A549 (cell line): ENCODE data around the gene ANKRD29. TPM values are rescaled to one million over a fixed set of nuclear protein-coding genes. Genes with fewer than 3 reads are reported as not detected.

Experiments used
- ATAC-seq, 2 experiments: fragments of 200-7000 bp in 1 of 2; fragments of >200 bp in 1 of 2; cut with Nextera tagmentation in 1 of 2; cut with Tn5 transposase in 1 of 2; 3 replicates each; pipeline versions ENCODE4 v1.8.0 to v1.9.1; 2018 to 2020; ENCODE audit warnings: mild to moderate bottlenecking in 1 of 2, moderate library complexity in 1 of 2
- CTCF ChIA-PET: fragments of 300-600 bp; sonication (Branson Sonifier 250); formaldehyde crosslinking; extraction: SDS; loops from one replicate; lab custom pipeline; 2021; ENCODE audit warnings: antibody characterized with exemption, inconsistent platforms; lab: Yijun Ruan, JAX
- POLR2A ChIA-PET: fragments of 350-600 bp; formaldehyde crosslinking; extraction: SDS; loops from one replicate; lab custom pipeline; 2021; ENCODE audit warnings: antibody characterized with exemption, inconsistent platforms; lab: Yijun Ruan, JAX
- DNase-seq, 2 experiments: peaks; one replicate each; pipeline versions ENCODE4 v3.0.0 to v3.0.0-alpha.2; 2011 to 2016; ENCODE audit warnings: low read depth in 1 of 2, low spot score in 1 of 2
- FAIRE-seq: peaks from 2 replicates; lab custom pipeline; 2011; peaks lifted over from hg19 to GRCh38; lab: Jason Lieb, UNC
- H3K27ac ChIP-seq, 2 experiments: fragments of >200 bp; sonication (Bioruptor Twin); formaldehyde crosslinking; 3 replicates each; pipeline ENCODE4 v1.5.1; 2016 to 2017
- H3K4me1 ChIP-seq: fragments of >200 bp; sonication (Bioruptor Twin); formaldehyde crosslinking; 3 replicates; pipeline ENCODE4 v1.6.1; 2016
- H3K4me2 ChIP-seq: fragments of >200 bp; sonication (Bioruptor Twin); formaldehyde crosslinking; 3 replicates; pipeline ENCODE4 v1.6.1; 2016
- H3K4me3 ChIP-seq: fragments of >200 bp; sonication (Bioruptor Twin); formaldehyde crosslinking; 3 replicates; pipeline ENCODE4 v1.5.1; 2016
- H3K9me3 ChIP-seq: fragments of >200 bp; sonication (Bioruptor Twin); formaldehyde crosslinking; 3 replicates; pipeline ENCODE4 v1.6.1; 2016
- CBX8 ChIP-seq: fragments of 200-600 bp; sonication (generic); IDR thresholded peaks from 2 replicates; pipeline ENCODE4 v1.6.1; 2016
- CHD4 ChIP-seq: fragments of 200-600 bp; sonication (generic); IDR thresholded peaks from 2 replicates; pipeline ENCODE4 v1.6.1; 2016; ENCODE audit warnings: antibody characterized with exemption, mild to moderate bottlenecking, borderline replicate concordance
- CTCF ChIP-seq: fragments of >200 bp; sonication (Bioruptor Twin); formaldehyde crosslinking; IDR thresholded peaks from 3 replicates; pipeline ENCODE4 v1.5.1; 2016
- E2F6 ChIP-seq: IDR thresholded peaks from 2 replicates; pipeline ENCODE4 v1.6.1; 2012; ENCODE audit warnings: low read depth, borderline replicate concordance
- EHF ChIP-seq: fragments of 250-450 bp; sonication (Bioruptor Pico); IDR thresholded peaks from 2 replicates; pipeline ENCODE4 v1.5.0; 2020; ENCODE audit warnings: mild to moderate bottlenecking
- EP300 ChIP-seq, 2 experiments: fragments of >200 bp; sonication (Bioruptor Twin); formaldehyde crosslinking; IDR thresholded peaks; 2 replicates in 1 of 2; 3 replicates in 1 of 2; pipeline ENCODE4 v1.6.1; 2016 to 2017
- ESRRA ChIP-seq: fragments of 150-350 bp; IDR thresholded peaks from 2 replicates; pipeline ENCODE4 v1.6.1; 2014; ENCODE audit warnings: mild to moderate bottlenecking, low read length, borderline replicate concordance
- FOSL2 ChIP-seq, 2 experiments: fragments of 450-650 bp in 1 of 2; fragments of >200 bp in 1 of 2; sonication (Bioruptor Twin) in 1 of 2; formaldehyde crosslinking; IDR thresholded peaks; 2 replicates each; pipeline versions ENCODE4 v1.5.0 to v1.6.1; 2016 to 2020; ENCODE audit warnings: mild to moderate bottlenecking in 1 of 2, moderate library complexity in 1 of 2
- FOXS1 ChIP-seq: fragments of 250-450 bp; sonication (Bioruptor Pico); IDR thresholded peaks from 2 replicates; pipeline ENCODE4 v1.5.0; 2020; ENCODE audit warnings: mild to moderate bottlenecking, moderate library complexity
- GATA3 ChIP-seq: IDR thresholded peaks from 2 replicates; pipeline ENCODE4 v1.6.1; 2012; ENCODE audit warnings: borderline replicate concordance
- HDAC2 ChIP-seq: fragments of 200-600 bp; sonication (generic); IDR thresholded peaks from 2 replicates; pipeline ENCODE4 v1.6.1; 2016
- HES2 ChIP-seq: fragments of >200 bp; sonication (Bioruptor Twin); formaldehyde crosslinking; IDR thresholded peaks from 2 replicates; pipeline ENCODE4 v1.6.1; 2016
- HOXB5 ChIP-seq: fragments of 250-450 bp; sonication (Bioruptor Pico); IDR thresholded peaks from 2 replicates; pipeline ENCODE4 v1.5.0; 2020; ENCODE audit warnings: mild to moderate bottlenecking, moderate library complexity
- JUN ChIP-seq, 2 experiments: fragments of >200 bp; sonication (Bioruptor Twin); formaldehyde crosslinking; IDR thresholded peaks; 2 replicates in 1 of 2; 3 replicates in 1 of 2; pipeline ENCODE4 v1.6.1; 2016 to 2017
- JUNB ChIP-seq: fragments of >200 bp; sonication (Bioruptor Twin); formaldehyde crosslinking; IDR thresholded peaks from 2 replicates; pipeline ENCODE4 v1.6.1; 2016
- KDM5A ChIP-seq: fragments of 200-600 bp; sonication (generic); IDR thresholded peaks from 2 replicates; pipeline ENCODE4 v1.6.1; 2016; ENCODE audit warnings: antibody characterized with exemption, mild to moderate bottlenecking
- MAZ ChIP-seq: fragments of 150-350 bp; IDR thresholded peaks from 2 replicates; pipeline ENCODE4 v1.6.1; 2014; ENCODE audit warnings: antibody characterized with exemption, low read depth, low read length, borderline replicate concordance
- NPAS2 ChIP-seq: fragments of 250-450 bp; sonication (Bioruptor Pico); IDR thresholded peaks from 2 replicates; pipeline ENCODE4 v1.8.0; 2022; ENCODE audit warnings: mild to moderate bottlenecking, moderate library complexity, borderline replicate concordance
- NR3C1 ChIP-seq: fragments of >200 bp; sonication (Bioruptor Twin); formaldehyde crosslinking; IDR thresholded peaks from 3 replicates; pipeline ENCODE4 v1.6.1; 2017
- PBX3 ChIP-seq: IDR thresholded peaks from 2 replicates; pipeline ENCODE4 v1.6.1; 2012
- POLR2AphosphoS2 ChIP-seq: conservative IDR thresholded peaks from 2 replicates; pipeline ENCODE4 v1.6.1; 2012; ENCODE audit warnings: low read length, improper control_type of control experiment, inconsistent platforms
- RAD21 ChIP-seq, 2 experiments: fragments of >200 bp in 1 of 2; sonication (Bioruptor Twin) in 1 of 2; formaldehyde crosslinking in 1 of 2; IDR thresholded peaks in 1 of 2; conservative IDR thresholded peaks in 1 of 2; 2 replicates in 1 of 2; 3 replicates in 1 of 2; pipeline ENCODE4 v1.6.1; 2012 to 2018; ENCODE audit warnings: inconsistent platforms in 1 of 2
- RARB ChIP-seq: fragments of 250-450 bp; sonication (Bioruptor Pico); IDR thresholded peaks from 2 replicates; pipeline ENCODE4 v1.8.0; 2021; ENCODE audit warnings: mild to moderate bottlenecking, moderate library complexity
- RFX5 ChIP-seq: fragments of 450-650 bp; IDR thresholded peaks from 2 replicates; pipeline ENCODE4 v1.7.1; 2014; ENCODE audit warnings: antibody characterized with exemption, mild to moderate bottlenecking, moderate library complexity
- RNF2 ChIP-seq: fragments of 200-600 bp; sonication (generic); IDR thresholded peaks from 2 replicates; pipeline ENCODE4 v1.6.1; 2016; ENCODE audit warnings: low read depth, mild to moderate bottlenecking, antibody characterized with exemption, moderate library complexity, borderline replicate concordance
- SMC3 ChIP-seq: fragments of >200 bp; sonication (Bioruptor Twin); formaldehyde crosslinking; IDR thresholded peaks from 3 replicates; pipeline ENCODE4 v1.6.1; 2018; ENCODE audit warnings: inconsistent platforms
- TP53 ChIP-seq: fragments of 250-450 bp; sonication (Bioruptor Pico); IDR thresholded peaks from 2 replicates; pipeline ENCODE4 v1.5.0; 2021; ENCODE audit warnings: mild to moderate bottlenecking, moderate library complexity
- ZNF302 ChIP-seq: fragments of 250-450 bp; sonication (Bioruptor Pico); IDR thresholded peaks from 2 replicates; pipeline ENCODE4 v1.9.0; 2021; ENCODE audit warnings: inconsistent platforms, mild to moderate bottlenecking, moderate library complexity
- ZSCAN20 ChIP-seq: fragments of 250-450 bp; sonication (Bioruptor Pico); IDR thresholded peaks from 2 replicates; pipeline ENCODE4 v1.8.0; 2022; ENCODE audit warnings: mild to moderate bottlenecking, moderate library complexity
- WGBS: methylation state at CpG from one replicate; pipeline ENCODE4 v1.1.6; 2017; ENCODE audit errors: missing lambda C conversion rate; 5-methylcytosine and 5-hydroxymethylcytosine counted together
- polyA plus RNA-seq, 4 experiments: library from polyadenylated mRNA; depleted of rRNA in 3 of 4; stranded (reverse); fragments of >200 nt; fragmentation: RNase III in 1 of 4; extraction: RNeasy Plus Mini Kit Qiagen cat#74134 plus additional on column Dnase treatment in 1 of 4; gene quantifications; 2 replicates in 3 of 4; 3 replicates in 1 of 4; pipeline ENCODE4 v1.2.3, GENCODE V29; 2011 to 2017
- TF ChIP-seq, protein P1 (sequence below): fragments of 150-350 bp; IDR thresholded peaks from 2 replicates; pipeline ENCODE4 v1.6.1; 2014; ENCODE audit warnings: low read depth, mild to moderate bottlenecking, low read length

ANKRD29 gene
- polyA plus RNA-seq, 2 of the 4 experiments (the other 2 are of a cell fraction): 12.4 to 25.4 TPM

- FAIRE-seq (no peak), ATAC-seq (no peak), DNase-seq (no peak)
- H3K4me1 ChIP-seq: peaks cover 35% of the 10 kb centered on the region
- no peaks in the 10 kb centered on the region for H3K9me3 ChIP-seq
- no peak for TF ChIP-seq EP300 (IDR thresholded peaks at IDR 0.05)
- TF ChIP-seq GATA3: no peak
- TF ChIP-seq NR3C1: no peak
- no peak for TF ChIP-seq HES2
- no peak for TF ChIP-seq KDM5A
- TF ChIP-seq SMC3: no peak
- no peak for TF ChIP-seq CBX8
- TF ChIP-seq FOSL2 (IDR thresholded peaks at IDR 0.05): no peak
- TF ChIP-seq FOSL2 (CRISPR knock-in tag; IDR thresholded peaks at IDR 0.05): no peak
- TF ChIP-seq FOXS1 (CRISPR knock-in tag): no peak
- no peak for TF ChIP-seq JUN (IDR thresholded peaks at IDR 0.05)
- TF ChIP-seq POLR2AphosphoS2: no peak
- no peak for TF ChIP-seq RARB
- no peak for TF ChIP-seq PBX3
- no peak for TF ChIP-seq ZNF302
- TF ChIP-seq, protein P1, sequence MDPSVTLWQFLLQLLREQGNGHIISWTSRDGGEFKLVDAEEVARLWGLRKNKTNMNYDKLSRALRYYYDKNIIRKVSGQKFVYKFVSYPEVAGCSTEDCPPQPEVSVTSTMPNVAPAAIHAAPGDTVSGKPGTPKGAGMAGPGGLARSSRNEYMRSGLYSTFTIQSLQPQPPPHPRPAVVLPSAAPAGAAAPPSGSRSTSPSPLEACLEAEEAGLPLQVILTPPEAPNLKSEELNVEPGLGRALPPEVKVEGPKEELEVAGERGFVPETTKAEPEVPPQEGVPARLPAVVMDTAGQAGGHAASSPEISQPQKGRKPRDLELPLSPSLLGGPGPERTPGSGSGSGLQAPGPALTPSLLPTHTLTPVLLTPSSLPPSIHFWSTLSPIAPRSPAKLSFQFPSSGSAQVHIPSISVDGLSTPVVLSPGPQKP: no peak
- no peak for TF ChIP-seq CTCF
- TF ChIP-seq RNF2: no peak
- no peak for TF ChIP-seq MAZ
- TF ChIP-seq HOXB5 (CRISPR knock-in tag): no peak
- ChIA-PET POLR2A (interaction anchor here (0.8 kb wide), 1 partner anchor 17 kb away, joined by 3 read pairs; no protein-coding TSS in a partner anchor), CTCF (interaction anchor here (1.0 to 6.8 kb wide), 12 partner anchors 9 to 205 kb away, joined by 3 to 89 read pairs (median 9); partner anchors contain the start of gene LAMA3)
- H3K4me3 ChIP-seq: no peak overlapping the region
- peak overlapping the region in 1 of 2 experiments; percentile 36; a peak in 2 of 6 replicates for H3K27ac ChIP-seq
- H3K4me2 ChIP-seq: no peak overlapping the region
- WGBS: 95% methylated on average over 8 of the region's 8 CpGs
Observed at GRCh38 chr18:23701544-23702064, 38.9 kb upstream of the ANKRD29 start.

GRCh38 chr18:23701017-23701416 lies 38.3 kb upstream of the ANKRD29 start:
- Histone ChIP-seq H3K4me1 (peaks cover 40% of the 10 kb centered on the region), H3K4me3 (no peak overlapping the region), H3K4me2 (no peak overlapping the region), H3K27ac (peak overlapping the region in 1 of 2 experiments; percentile 16; a peak in 1 of 6 replicates), H3K9me3 (no peaks in the 10 kb centered on the region)
- CTCF ChIA-PET: interaction anchor here (1.0 to 6.8 kb wide), 5 partner anchors 8 to 185 kb away, joined by 3 to 89 read pairs (median 47); no protein-coding TSS in a partner anchor
- DNase-seq: no peak
- ATAC-seq: no peak
- no peak for TF ChIP-seq NPAS2 (CRISPR knock-in tag)
- TF ChIP-seq RNF2: no peak
- TF ChIP-seq ZSCAN20 (CRISPR knock-in tag): no peak
- TF ChIP-seq FOSL2 (IDR thresholded peaks at IDR 0.05): no peak
- no peak for TF ChIP-seq FOSL2 (CRISPR knock-in tag; IDR thresholded peaks at IDR 0.05)
- TF ChIP-seq HDAC2: no peak
- TF ChIP-seq TP53 (CRISPR knock-in tag): no peak
- TF ChIP-seq RFX5: no peak
- TF ChIP-seq ZNF302: no peak
- no peak for TF ChIP-seq CHD4
- TF ChIP-seq NR3C1: no peak
- TF ChIP-seq E2F6: no peak
- no peak for TF ChIP-seq EHF (CRISPR knock-in tag)
- TF ChIP-seq ESRRA: no peak
- no peak for TF ChIP-seq MAZ
- no peak for TF ChIP-seq RAD21 (conservative IDR thresholded peaks at IDR 0.05 in 1 of 2, IDR thresholded peaks at IDR 0.05 in 1 of 2)
- TF ChIP-seq JUNB: no peak
- TF ChIP-seq GATA3: no peak
- WGBS: 50% methylated on average over 2 of the region's 2 CpGs
- POLR2A ChIA-PET: no interaction called here
- FAIRE-seq: no peak
